ENCODE data around the gene SLC36A3. TPM values are rescaled to one million over a fixed set of nuclear protein-coding genes. Genes with fewer than 3 reads are reported as not detected.

The SLC36A3 gene
- total and polyA plus RNA-seq, 2 donors from 2014 or later: not detected

DNA sequence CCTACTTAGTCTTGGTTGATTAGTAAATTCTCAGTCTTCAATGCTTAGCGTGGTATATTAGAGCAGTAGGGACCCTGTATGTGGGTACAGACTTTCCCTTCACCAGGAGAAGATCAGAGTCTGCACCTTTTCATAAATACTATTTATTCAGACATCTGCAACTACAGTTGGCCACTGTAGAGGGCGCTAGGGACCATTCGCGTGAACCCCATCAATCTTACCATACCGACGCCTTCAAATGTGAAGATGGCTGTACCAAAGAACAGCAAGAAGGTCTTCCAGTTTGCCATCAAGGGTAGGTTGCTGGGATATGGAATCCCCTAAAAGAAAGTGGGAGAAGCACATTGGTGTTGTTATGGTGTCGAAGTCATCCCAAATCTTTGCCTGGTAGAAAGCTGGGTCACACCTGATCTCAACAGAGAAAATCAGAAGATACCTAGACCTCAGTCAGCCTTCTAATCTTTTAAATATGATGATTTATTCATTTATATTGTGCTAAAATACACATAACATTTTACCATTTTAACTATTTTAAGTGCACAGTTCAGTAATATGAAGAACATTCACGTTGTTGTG is 19.1 kb downstream of the SLC36A3 start:
- Histone ChIP-seq H3K4me3 (ENCODE audit: low read length in 3 of 3) (no peak overlapping the region), H3K27me3 (ENCODE audit: control insufficient read depth, insufficient read depth, low read length) (no peaks in the 10 kb centered on the region), H3K36me3 (ENCODE audit: control insufficient read depth in 2 of 3, insufficient read depth in 3 of 3, low read length in 3 of 3) (no peaks in the 10 kb centered on the region), H3K4me1 (ENCODE audit: control insufficient read depth in 2 of 3, insufficient read depth in 2 of 3, low read depth in 1 of 3, low read length in 3 of 3) (no peaks in the 10 kb centered on the region), H3K9ac (ENCODE audit: low read length in 3 of 3) (no peak overlapping the region), H3K27ac (ENCODE audit: low read depth in 2 of 2, low read length in 2 of 2) (no peak overlapping the region), H3K9me3 (ENCODE audit: control insufficient read depth in 2 of 3, insufficient read depth in 1 of 3, low read length in 3 of 3) (no peaks in the 10 kb centered on the region)
- DNase-seq: no peak
- intact Hi-C loops (cut with DNase I): no loop called here
- TF ChIP-seq, protein P1, sequence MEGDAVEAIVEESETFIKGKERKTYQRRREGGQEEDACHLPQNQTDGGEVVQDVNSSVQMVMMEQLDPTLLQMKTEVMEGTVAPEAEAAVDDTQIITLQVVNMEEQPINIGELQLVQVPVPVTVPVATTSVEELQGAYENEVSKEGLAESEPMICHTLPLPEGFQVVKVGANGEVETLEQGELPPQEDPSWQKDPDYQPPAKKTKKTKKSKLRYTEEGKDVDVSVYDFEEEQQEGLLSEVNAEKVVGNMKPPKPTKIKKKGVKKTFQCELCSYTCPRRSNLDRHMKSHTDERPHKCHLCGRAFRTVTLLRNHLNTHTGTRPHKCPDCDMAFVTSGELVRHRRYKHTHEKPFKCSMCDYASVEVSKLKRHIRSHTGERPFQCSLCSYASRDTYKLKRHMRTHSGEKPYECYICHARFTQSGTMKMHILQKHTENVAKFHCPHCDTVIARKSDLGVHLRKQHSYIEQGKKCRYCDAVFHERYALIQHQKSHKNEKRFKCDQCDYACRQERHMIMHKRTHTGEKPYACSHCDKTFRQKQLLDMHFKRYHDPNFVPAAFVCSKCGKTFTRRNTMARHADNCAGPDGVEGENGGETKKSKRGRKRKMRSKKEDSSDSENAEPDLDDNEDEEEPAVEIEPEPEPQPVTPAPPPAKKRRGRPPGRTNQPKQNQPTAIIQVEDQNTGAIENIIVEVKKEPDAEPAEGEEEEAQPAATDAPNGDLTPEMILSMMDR (IDR thresholded peaks at IDR 0.05; ENCODE audit: borderline replicate concordance, extremely low read depth, insufficient read depth): peak; percentile 45
- FAIRE-seq: no peak

DNA sequence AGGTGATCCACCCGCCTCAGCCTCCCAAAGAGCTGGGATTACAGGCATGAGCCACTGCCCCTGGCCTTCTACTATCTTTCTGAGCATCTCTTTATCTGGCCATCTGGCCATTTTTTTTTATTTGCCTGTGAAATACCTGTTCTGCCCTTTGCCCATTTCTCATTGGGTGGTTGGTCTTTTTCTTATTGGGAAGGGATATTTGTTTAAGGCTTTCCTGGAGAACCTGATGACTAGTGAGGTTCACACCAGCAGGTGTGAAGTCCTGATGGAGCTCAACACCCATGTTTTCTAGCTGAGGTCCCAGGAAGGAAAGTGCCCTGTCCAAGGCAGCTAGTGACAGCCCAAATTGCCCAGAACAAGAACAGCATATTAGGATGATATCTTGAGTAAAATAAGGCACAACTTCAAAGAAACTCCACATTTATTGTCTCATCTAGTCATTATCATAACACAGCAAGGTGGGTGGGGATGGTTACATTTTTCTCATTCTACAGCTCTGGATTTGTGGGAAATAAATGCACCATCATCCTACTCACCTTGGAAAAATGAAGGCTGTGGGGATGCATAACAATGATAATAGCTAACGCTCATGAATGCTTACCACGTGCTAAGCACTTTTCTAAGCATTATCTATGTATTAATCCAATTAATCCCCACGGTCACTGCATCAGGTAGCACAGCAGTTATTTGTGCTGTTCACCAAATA is 20.3 kb downstream of the SLC36A3 start:
- intact Hi-C loops (cut with DNase I): no loop called here
- H3K9ac ChIP-seq (ENCODE audit: low read length in 3 of 3): no peak overlapping the region
- H3K27ac ChIP-seq (ENCODE audit: low read depth in 2 of 2, low read length in 2 of 2): no peak overlapping the region
- H3K27me3 ChIP-seq (ENCODE audit: control insufficient read depth, insufficient read depth, low read length): no peaks in the 10 kb centered on the region
- H3K4me1 ChIP-seq (ENCODE audit: control insufficient read depth in 2 of 3, insufficient read depth in 2 of 3, low read depth in 1 of 3, low read length in 3 of 3): no peaks in the 10 kb centered on the region
- no peaks in the 10 kb centered on the region for H3K36me3 ChIP-seq (ENCODE audit: control insufficient read depth in 2 of 3, insufficient read depth in 3 of 3, low read length in 3 of 3)
- TF ChIP-seq, protein P1 (IDR thresholded peaks at IDR 0.05; ENCODE audit: borderline replicate concordance, extremely low read depth, insufficient read depth): no peak
- DNase-seq (no peak), FAIRE-seq (no peak)
- no peaks in the 10 kb centered on the region for H3K9me3 ChIP-seq (ENCODE audit: control insufficient read depth in 2 of 3, insufficient read depth in 1 of 3, low read length in 3 of 3)
- no peak overlapping the region for H3K4me3 ChIP-seq (ENCODE audit: low read length in 3 of 3)

DNA sequence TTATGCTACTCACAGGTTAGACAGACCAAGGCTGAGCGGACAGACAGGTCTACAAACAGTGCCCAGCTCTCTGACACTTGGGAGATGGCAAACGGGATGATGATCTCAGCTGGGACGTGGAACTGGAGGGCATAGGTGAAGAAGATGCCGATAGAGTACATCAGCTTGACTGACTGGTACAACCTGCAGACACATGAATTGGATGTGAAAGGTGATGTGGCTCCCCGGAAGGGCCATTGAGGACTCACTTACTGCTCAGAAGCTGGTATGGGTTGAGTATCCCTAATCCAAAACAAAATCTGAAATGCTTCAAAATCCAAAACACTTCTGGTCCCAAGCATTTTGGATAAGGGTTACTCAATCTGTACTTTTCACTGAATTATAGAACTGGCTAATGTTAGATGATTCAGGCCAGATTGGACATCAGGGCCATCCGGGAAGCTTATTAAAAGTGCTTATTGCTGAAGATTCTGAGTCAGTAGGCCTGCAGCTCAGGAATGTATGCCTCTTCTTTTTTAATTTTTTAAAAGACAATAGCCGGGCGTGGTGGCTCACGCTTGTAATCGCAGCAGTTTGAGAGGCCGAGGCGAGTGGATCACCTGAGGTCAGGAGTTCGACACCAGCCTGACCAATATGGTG is 22.4 kb downstream of the SLC36A3 start:
- no peaks in the 10 kb centered on the region for H3K36me3 ChIP-seq (ENCODE audit: control insufficient read depth in 2 of 3, insufficient read depth in 3 of 3, low read length in 3 of 3)
- FAIRE-seq (no peak), DNase-seq (no peak)
- no peak overlapping the region for H3K4me3 ChIP-seq (ENCODE audit: low read length in 3 of 3)
- no peaks in the 10 kb centered on the region for H3K9me3 ChIP-seq (ENCODE audit: control insufficient read depth in 2 of 3, insufficient read depth in 1 of 3, low read length in 3 of 3)
- TF ChIP-seq, protein P1 (IDR thresholded peaks at IDR 0.05; ENCODE audit: borderline replicate concordance, extremely low read depth, insufficient read depth): no peak
- no peak overlapping the region for H3K9ac ChIP-seq (ENCODE audit: low read length in 3 of 3)
- no peaks in the 10 kb centered on the region for H3K4me1 ChIP-seq (ENCODE audit: control insufficient read depth in 2 of 3, insufficient read depth in 2 of 3, low read depth in 1 of 3, low read length in 3 of 3)
- H3K27me3 ChIP-seq (ENCODE audit: control insufficient read depth, insufficient read depth, low read length): no peaks in the 10 kb centered on the region
- no peak overlapping the region for H3K27ac ChIP-seq (ENCODE audit: low read depth in 2 of 2, low read length in 2 of 2)
- intact Hi-C loops (cut with DNase I): no loop called here

Data from kidney (tissue), 14 donors.